GM21529 (cell line): ENCODE data around the gene DMC1.
"Not testable (repeated sequence)": the region's sequence is repeated elsewhere in the genome, so short reads cannot be mapped to it uniquely, and the experiment has no call there.

Source experiments
- ATAC-seq: cut with Tn5 transposase; IDR thresholded peaks from one replicate; pipeline ENCODE4 v1.9.1; 2021; ENCODE audit not compliant: unreplicated experiment

DMC1 gene

DNA sequence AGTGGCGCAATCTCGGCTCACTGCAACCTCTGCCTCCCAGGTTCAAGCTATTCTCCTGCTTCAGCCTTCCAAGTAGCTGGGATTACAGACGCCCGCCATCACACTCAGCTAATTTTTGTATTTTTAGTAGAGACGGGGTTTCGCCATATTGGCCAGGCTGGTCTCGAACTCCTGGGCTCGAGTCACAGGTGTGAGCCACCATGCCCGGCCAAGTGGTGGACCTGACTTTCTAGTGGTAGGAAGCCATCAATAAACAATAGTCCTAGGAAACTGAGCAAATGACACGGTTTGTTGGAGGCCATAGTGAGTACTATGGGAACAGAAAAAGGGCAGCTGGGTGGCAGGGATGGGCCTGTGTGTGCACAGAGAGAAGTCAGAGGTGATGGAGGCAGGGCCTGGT lies 99.8 kb downstream of the DMC1 start:
- not testable (repeated sequence) for ATAC-seq

DNA sequence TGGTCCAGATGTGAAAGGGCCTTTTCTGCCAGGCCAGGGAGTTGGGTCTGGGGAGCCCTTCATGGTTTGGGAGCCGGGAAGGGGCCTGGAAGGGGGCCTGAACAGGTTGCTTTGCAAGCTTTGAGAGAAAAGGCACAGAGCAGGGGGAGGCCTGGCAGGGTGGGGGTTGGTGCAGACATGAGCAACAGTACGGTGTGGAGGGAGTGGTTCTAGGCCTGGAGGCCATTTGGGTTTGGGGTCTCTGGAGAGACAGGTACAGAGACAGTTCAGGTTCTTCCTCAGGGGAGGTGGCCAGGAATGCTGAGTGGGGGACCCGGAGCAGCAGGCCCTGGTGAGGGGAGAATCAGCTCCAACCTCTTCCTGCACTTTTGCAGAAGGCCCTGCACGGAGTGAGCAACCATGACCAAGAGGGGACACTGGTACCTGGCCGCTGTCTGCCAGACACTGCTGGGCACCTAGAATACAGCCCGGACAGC lies 100.6 kb downstream of the DMC1 start:
- ATAC-seq: no peak
